Measurements from ENCODE around the gene NGEF.

Gene NGEF

DNA sequence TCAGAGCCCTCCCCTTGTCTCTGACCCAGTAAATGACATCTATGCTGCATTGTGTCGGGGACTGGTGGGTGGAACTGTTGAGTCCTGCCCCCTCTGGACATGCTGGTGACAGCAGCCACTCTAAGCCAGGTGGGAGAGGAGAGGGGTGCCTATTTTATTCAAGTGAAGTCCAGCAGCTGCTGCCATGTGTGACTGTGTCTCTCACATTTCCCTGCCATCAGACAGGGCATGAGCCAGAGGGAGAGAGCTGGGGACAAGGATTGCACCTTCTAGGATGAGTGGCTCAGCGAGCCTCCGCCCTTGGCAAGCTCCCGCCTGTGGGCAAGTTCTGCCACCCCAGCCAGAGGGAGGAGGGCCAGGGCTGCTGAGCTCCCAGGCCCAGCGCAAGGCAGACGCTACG is 13.7 kb downstream of the NGEF start:
- Histone ChIP-seq H3K4me3 (no peak overlapping the region), H3K9me3 (no peaks in the 10 kb centered on the region), H3K27ac (no peak overlapping the region), H3K27me3 (no peaks in the 10 kb centered on the region), H3K36me3 (no peaks in the 10 kb centered on the region), H3K4me1 (no peaks in the 10 kb centered on the region)
- TF ChIP-seq, protein P1, sequence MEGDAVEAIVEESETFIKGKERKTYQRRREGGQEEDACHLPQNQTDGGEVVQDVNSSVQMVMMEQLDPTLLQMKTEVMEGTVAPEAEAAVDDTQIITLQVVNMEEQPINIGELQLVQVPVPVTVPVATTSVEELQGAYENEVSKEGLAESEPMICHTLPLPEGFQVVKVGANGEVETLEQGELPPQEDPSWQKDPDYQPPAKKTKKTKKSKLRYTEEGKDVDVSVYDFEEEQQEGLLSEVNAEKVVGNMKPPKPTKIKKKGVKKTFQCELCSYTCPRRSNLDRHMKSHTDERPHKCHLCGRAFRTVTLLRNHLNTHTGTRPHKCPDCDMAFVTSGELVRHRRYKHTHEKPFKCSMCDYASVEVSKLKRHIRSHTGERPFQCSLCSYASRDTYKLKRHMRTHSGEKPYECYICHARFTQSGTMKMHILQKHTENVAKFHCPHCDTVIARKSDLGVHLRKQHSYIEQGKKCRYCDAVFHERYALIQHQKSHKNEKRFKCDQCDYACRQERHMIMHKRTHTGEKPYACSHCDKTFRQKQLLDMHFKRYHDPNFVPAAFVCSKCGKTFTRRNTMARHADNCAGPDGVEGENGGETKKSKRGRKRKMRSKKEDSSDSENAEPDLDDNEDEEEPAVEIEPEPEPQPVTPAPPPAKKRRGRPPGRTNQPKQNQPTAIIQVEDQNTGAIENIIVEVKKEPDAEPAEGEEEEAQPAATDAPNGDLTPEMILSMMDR (IDR thresholded peaks at IDR 0.05): no peak
- intact Hi-C loops (cut with DNase I; ENCODE audit: low total_unique reads): no loop called here
- DNase-seq: no peak

DNA sequence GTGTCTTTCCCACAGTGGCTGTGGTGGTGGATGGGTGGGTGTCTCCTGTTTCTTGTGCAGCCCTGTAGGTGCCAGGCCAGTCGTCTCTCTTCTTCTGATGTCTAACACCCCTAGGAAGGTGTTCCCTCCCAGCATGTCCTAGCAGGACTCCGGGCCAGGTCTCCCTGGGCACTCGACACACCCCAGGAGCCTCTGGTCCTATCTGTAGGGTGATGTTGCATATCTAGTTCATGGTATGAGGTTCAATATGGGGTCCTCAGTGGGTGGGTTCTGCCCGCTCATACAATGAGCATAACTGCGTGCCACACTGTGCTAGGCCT is 14.4 kb downstream of the NGEF start:
- TF ChIP-seq, protein P1 (IDR thresholded peaks at IDR 0.05): no peak
- no peak for DNase-seq
- no peaks in the 10 kb centered on the region for H3K36me3 ChIP-seq

DNA sequence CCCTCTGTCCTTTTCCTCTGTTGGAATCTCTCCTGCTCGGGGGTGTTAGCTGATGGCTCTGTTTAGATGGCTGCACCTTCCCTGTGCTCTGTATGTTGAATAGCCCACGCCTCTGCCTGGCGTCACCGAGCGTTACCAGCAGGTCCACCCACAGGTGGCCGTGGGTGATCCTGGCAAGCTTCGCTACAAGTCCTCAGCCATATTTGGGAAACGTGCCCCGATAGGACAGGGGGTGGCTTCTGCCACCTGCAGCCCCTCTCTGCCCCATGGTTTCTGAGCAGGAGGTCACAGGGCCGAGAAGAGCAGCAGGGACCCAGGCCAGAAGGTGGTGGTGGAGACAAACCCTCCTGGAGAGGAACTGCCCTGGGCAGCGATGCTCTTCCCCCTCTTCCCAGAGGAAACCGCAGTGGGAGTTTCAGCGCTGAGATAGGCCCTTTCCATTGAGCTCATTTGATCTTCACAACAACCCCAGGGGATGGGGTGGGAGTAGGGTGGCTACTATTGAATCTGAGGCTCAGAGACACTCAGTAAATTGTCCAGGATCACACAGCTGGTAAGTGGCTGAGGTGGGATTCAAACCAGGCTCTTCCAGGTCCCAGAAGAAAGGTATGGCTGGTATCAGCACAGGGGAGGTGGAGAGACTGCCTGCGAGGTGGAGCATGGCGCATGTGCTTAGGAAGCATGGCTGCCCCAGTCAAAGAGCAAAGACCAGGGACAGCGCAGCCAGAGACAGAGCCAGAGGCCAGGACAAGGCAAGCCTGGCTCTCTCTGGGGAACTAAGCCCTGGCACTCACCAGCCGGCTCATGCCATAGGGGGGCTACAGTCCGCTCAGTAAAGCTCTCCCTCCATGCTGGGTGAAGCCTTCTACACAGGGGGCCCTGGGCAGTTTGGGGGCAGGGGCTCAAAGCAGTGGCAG is 15.0 kb downstream of the NGEF start:
- H3K36me3 ChIP-seq: no peaks in the 10 kb centered on the region
- H3K4me3 ChIP-seq: no peak overlapping the region
- no peaks in the 10 kb centered on the region for H3K27me3 ChIP-seq
- no peak for DNase-seq
- no peak overlapping the region for H3K27ac ChIP-seq
- TF ChIP-seq, protein P1 (IDR thresholded peaks at IDR 0.05): no peak
- H3K4me1 ChIP-seq: no peaks in the 10 kb centered on the region
- H3K9me3 ChIP-seq: no peaks in the 10 kb centered on the region
- intact Hi-C loops (cut with DNase I; ENCODE audit: low total_unique reads): no loop called here

More for the DNA sequence above, 14.4 kb downstream of the NGEF start:
- H3K4me3 ChIP-seq: no peak overlapping the region
- no peaks in the 10 kb centered on the region for H3K4me1 ChIP-seq
- H3K27ac ChIP-seq: no peak overlapping the region
- H3K9me3 ChIP-seq: no peaks in the 10 kb centered on the region
- no peaks in the 10 kb centered on the region for H3K27me3 ChIP-seq
- intact Hi-C loops (cut with DNase I; ENCODE audit: low total_unique reads): no loop called here

DNA sequence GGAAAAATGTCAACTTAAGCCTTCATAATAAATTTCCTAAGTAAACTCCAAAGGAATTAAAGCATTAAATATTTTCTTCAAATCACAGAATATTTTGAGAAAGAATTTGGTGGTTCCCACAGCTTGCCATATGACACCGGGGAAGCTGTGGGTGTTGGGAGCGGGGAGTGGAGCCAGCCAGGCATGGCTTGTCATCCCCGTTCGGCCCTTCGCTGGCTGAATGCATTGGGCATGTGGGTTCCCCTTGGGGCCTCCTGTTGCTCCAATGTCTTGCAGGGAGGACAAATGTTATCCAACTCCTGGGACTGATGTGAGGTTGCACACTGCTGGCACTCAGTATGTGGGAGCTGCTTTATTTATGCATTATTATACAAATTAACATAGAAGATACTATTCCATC is 18.6 kb downstream of the NGEF start:
- no peak overlapping the region for H3K4me3 ChIP-seq
- H3K27ac ChIP-seq: no peak overlapping the region
- TF ChIP-seq, protein P1 (IDR thresholded peaks at IDR 0.05): no peak
- no peaks in the 10 kb centered on the region for H3K27me3 ChIP-seq
- no peaks in the 10 kb centered on the region for H3K9me3 ChIP-seq
- H3K36me3 ChIP-seq: no peaks in the 10 kb centered on the region
- H3K4me1 ChIP-seq: no peaks in the 10 kb centered on the region
- intact Hi-C loops (cut with DNase I; ENCODE audit: low total_unique reads): no loop called here
- DNase-seq: no peak

DNA sequence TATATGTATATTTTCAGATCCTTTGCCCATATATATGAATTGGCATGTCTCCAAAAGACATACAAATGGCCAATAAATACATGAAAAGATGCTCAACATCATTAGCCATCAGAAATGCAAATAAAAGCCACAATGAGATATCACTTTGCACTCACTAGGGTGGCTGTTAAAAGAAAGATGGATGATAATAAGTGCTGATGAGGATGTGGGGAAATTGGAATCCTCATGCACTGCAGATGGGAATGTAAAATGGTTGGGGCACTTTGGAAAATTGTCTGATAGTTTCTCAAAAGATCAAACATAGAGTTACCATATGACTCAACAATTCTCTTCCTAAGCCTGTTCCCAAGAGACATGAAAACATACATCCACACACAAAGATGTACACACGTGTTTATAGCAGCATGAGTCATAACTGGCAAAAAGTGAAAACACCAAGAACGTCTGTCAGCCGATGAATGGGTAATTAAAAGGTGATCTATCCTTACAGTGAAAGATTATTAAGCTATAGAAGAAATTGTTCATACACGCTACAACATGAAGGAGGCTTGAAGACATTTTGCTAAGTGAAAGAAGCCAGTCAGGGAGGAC is 19.7 kb downstream of the NGEF start:
- no peak for DNase-seq
- peaks cover 0 to 3% (median 3%) of the 10 kb centered on the region in 4 donors for H3K4me1 ChIP-seq
- no peak overlapping the region for H3K27ac ChIP-seq
- H3K4me3 ChIP-seq: no peak overlapping the region
- no peaks in the 10 kb centered on the region for H3K9me3 ChIP-seq
- H3K27me3 ChIP-seq: no peaks in the 10 kb centered on the region
- intact Hi-C loops (cut with DNase I; ENCODE audit: low total_unique reads): no loop called here
- TF ChIP-seq, protein P1 (IDR thresholded peaks at IDR 0.05): no peak
- H3K36me3 ChIP-seq: no peaks in the 10 kb centered on the region

Data from tibial artery (tissue), 4 donors.